DOHH2 (cell line): Measurements from ENCODE around the gene GLP2R.
A peak's percentile ranks its signal among the peaks of the same experiment; 100 is the strongest.

Experiments
- H3F3A ChIP-seq: fragments of 200-600 bp; sonication (generic), shearing (Covaris generic); 2 replicates; pipeline ENCODE4 v1.6.0; 2016; ENCODE audit warnings: antibody characterized with exemption, mild to moderate bottlenecking; ENCODE audit not compliant: control insufficient read depth, insufficient read depth
- H3K27ac ChIP-seq: fragments of 200-600 bp; sonication (generic); 2 replicates; pipeline ENCODE4 v1.5.1; 2014; ENCODE audit warnings: low read depth, mild to moderate bottlenecking, low read length, moderate library complexity
- H3K27me3 ChIP-seq: fragments of 200-600 bp; sonication (generic); 2 replicates; pipeline ENCODE4 v1.6.1; 2014; ENCODE audit warnings: mild to moderate bottlenecking, low read length, mixed read lengths; ENCODE audit not compliant: control insufficient read depth
- H3K36me3 ChIP-seq: fragments of 200-600 bp; sonication (generic); 2 replicates; pipeline ENCODE4 v1.6.1; 2014; ENCODE audit warnings: mild to moderate bottlenecking, low read length, moderate library complexity, mixed read lengths; ENCODE audit not compliant: control insufficient read depth
- H3K4me1 ChIP-seq: fragments of 200-600 bp; sonication (generic); 2 replicates; pipeline ENCODE4 v1.6.1; 2014; ENCODE audit warnings: mild to moderate bottlenecking, low read length, mixed read lengths; ENCODE audit not compliant: control insufficient read depth
- H3K4me2 ChIP-seq: fragments of 200-600 bp; sonication (generic); 2 replicates; pipeline ENCODE4 v1.6.0; 2014; ENCODE audit warnings: mild to moderate bottlenecking, low read length, moderate library complexity
- H3K4me3 ChIP-seq: fragments of 200-600 bp; sonication (generic); 2 replicates; pipeline ENCODE4 v1.5.1; 2014; ENCODE audit warnings: mild to moderate bottlenecking, low read length, mixed read lengths
- H3K79me2 ChIP-seq: fragments of 200-600 bp; sonication (generic); 2 replicates; pipeline ENCODE4 v1.6.1; 2014; ENCODE audit warnings: mild to moderate bottlenecking, low read length, mixed read lengths; ENCODE audit not compliant: control insufficient read depth
- H3K9me2 ChIP-seq: fragments of 200-600 bp; sonication (generic); replicated peaks from 2 replicates; pipeline ENCODE4 v1.6.1; 2014; ENCODE audit warnings: mild to moderate bottlenecking, low read length, mixed read lengths; ENCODE audit not compliant: control insufficient read depth
- H3K9me3 ChIP-seq: fragments of 200-600 bp; sonication (generic); 2 replicates; pipeline ENCODE4 v1.6.1; 2014; ENCODE audit warnings: antibody characterized with exemption, low read length, mixed read lengths; ENCODE audit not compliant: control insufficient read depth, insufficient read depth
- H4K20me1 ChIP-seq: fragments of 200-600 bp; sonication (generic); 2 replicates; pipeline ENCODE4 v1.6.0; 2014; ENCODE audit warnings: low read depth, mild to moderate bottlenecking, antibody characterized with exemption, low read length, moderate library complexity; ENCODE audit not compliant: control insufficient read depth, insufficient read depth
- CTCF ChIP-seq: fragments of 200-600 bp; sonication (generic); IDR thresholded peaks from one replicate; pipeline ENCODE4 v1.5.1; 2014; ENCODE audit warnings: antibody characterized with exemption, mild to moderate bottlenecking, low read depth, low read length; ENCODE audit not compliant: poor library complexity, severe bottlenecking
- EZH2phosphoT487 ChIP-seq: fragments of 200-600 bp; sonication (generic); IDR thresholded peaks from 2 replicates; pipeline ENCODE4 v1.6.1; 2017; ENCODE audit warnings: borderline replicate concordance, mild to moderate bottlenecking, antibody characterized with exemption, low read length, moderate library complexity, mixed read lengths

Gene GLP2R

GRCh38 chr17:9904277-9905077 is 78.8 kb downstream of the GLP2R start:
- Histone ChIP-seq H3K4me3 (no peak overlapping the region), H4K20me1 (no peaks in the 10 kb centered on the region), H3K36me3 (no peaks in the 10 kb centered on the region), H3K27me3 (no peaks in the 10 kb centered on the region), H3K9me2 (no peaks in the 10 kb centered on the region), H3K4me1 (no peaks in the 10 kb centered on the region), H3K79me2 (no peaks in the 10 kb centered on the region), H3K9me3 (no peaks in the 10 kb centered on the region), H3K27ac (no peak overlapping the region), H3K4me2 (no peak overlapping the region), H3F3A (no peaks in the 10 kb centered on the region)
- TF ChIP-seq CTCF, result no peak
- no peak for TF ChIP-seq EZH2phosphoT487

- Histone ChIP-seq H3K79me2 (no peaks in the 10 kb centered on the region), H3K9me2 (no peaks in the 10 kb centered on the region), H3K4me1 (no peaks in the 10 kb centered on the region), H3K27me3 (no peaks in the 10 kb centered on the region), H3K4me3 (no peak within 1 kb of the TSS), H3F3A (no peaks in the 10 kb centered on the region), H4K20me1 (no peaks in the 10 kb centered on the region), H3K27ac (no peak within 1 kb of the TSS), H3K36me3 (no peaks in the 10 kb centered on the region), H3K4me2 (no peak within 1 kb of the TSS), H3K9me3 (no peaks in the 10 kb centered on the region)
- TF ChIP-seq CTCF (no peak), EZH2phosphoT487 (no peak)
Observed at GRCh38 chr17:9905078-9905415, 79.3 kb downstream of the GLP2R start, which contains the start of gene RCVRN. RCVRN (minus strand) TSS chr17:9905271; CDS start chr17:9905180, 91 bp downstream.

GRCh38 chr17:9905902-9906301 is 80.2 kb downstream of the GLP2R start:
- no peak overlapping the region for H3K4me2 ChIP-seq
- no peaks in the 10 kb centered on the region for H3K4me1 ChIP-seq
- H3K27me3 ChIP-seq, result no peaks in the 10 kb centered on the region
- no peak overlapping the region for H3K4me3 ChIP-seq
- H3K9me3 ChIP-seq, result no peaks in the 10 kb centered on the region
- H3F3A ChIP-seq, result no peaks in the 10 kb centered on the region
- no peaks in the 10 kb centered on the region for H3K9me2 ChIP-seq
- H3K79me2 ChIP-seq, result no peaks in the 10 kb centered on the region
- TF ChIP-seq EZH2phosphoT487 (no peak), CTCF (peak; percentile 63)
- H4K20me1 ChIP-seq, result no peaks in the 10 kb centered on the region
- H3K36me3 ChIP-seq, result no peaks in the 10 kb centered on the region
- no peak overlapping the region for H3K27ac ChIP-seq

- H3K27ac ChIP-seq, result no peak overlapping the region
Observed at GRCh38 chr17:9906616-9907015, 80.9 kb downstream of the GLP2R start.

More at GRCh38 chr17:9906616-9907015, 80.9 kb downstream of the GLP2R start:
- no peaks in the 10 kb centered on the region for H3K27me3 ChIP-seq
- H4K20me1 ChIP-seq, result no peaks in the 10 kb centered on the region
- TF ChIP-seq EZH2phosphoT487 (no peak), CTCF (no peak)
- H3K36me3 ChIP-seq, result no peaks in the 10 kb centered on the region
- H3K79me2 ChIP-seq, result no peaks in the 10 kb centered on the region
- no peaks in the 10 kb centered on the region for H3K4me1 ChIP-seq
- H3K9me3 ChIP-seq, result no peaks in the 10 kb centered on the region
- H3K4me2 ChIP-seq, result no peak overlapping the region
- H3K4me3 ChIP-seq, result no peak overlapping the region
- H3K9me2 ChIP-seq, result no peaks in the 10 kb centered on the region
- no peaks in the 10 kb centered on the region for H3F3A ChIP-seq
